Activated T-cell treated with anti-CD3 and anti-CD28 coated beads, Interleukin-2, amount 50 U/mL, for 4 hours (primary cell): ENCODE results near the gene TMEM53. TPM values are rescaled to one million over a fixed set of nuclear protein-coding genes. Genes with fewer than 3 reads are reported as not detected.
"Not testable (repeated sequence)": the region's sequence is repeated elsewhere in the genome, so short reads cannot be mapped to it uniquely, and the experiment has no call there.

ENCODE experiments used
- ATAC-seq, 2 donors: fragments of 200-7000 bp; cut with Tn5 transposase; one replicate each; pipeline ENCODE4 v1.10.0; 2021
- DNase-seq: peaks from one replicate; pipeline ENCODE4 v3.0.0-alpha.2; 2020
- H3K27me3 Mint-ChIP-seq: one replicate; pipeline ENCODE4 v1.8.0; 2021; ENCODE audit warnings: low read depth, mixed read lengths
- H3K36me3 Mint-ChIP-seq: one replicate; pipeline ENCODE4 v1.8.0; 2022; ENCODE audit warnings: mixed read lengths; ENCODE audit not compliant: insufficient read depth
- H3K4me1 Mint-ChIP-seq: one replicate; pipeline ENCODE4 v1.8.0; 2021; ENCODE audit warnings: low read depth, mixed read lengths
- H3K4me3 Mint-ChIP-seq: one replicate; pipeline ENCODE4 v1.8.0; 2021; ENCODE audit warnings: mild to moderate bottlenecking, moderate library complexity, mixed read lengths
- H3K9me3 Mint-ChIP-seq: one replicate; pipeline ENCODE4 v1.8.0; 2021; ENCODE audit warnings: mixed read lengths
- total RNA-seq, 3 donors: library from RNA; stranded (reverse); gene quantifications; one replicate each; pipeline ENCODE4 v1.2.1, GENCODE V29; 2021

The TMEM53 gene
- total RNA-seq, 3 donors from 2014 or later = 1.8 to 3.6 (median 2.2) TPM

GRCh38 chr1:44672961-44673674 is 1.2 kb downstream of the TMEM53 start:
- H3K36me3 Mint-ChIP-seq = no peaks in the 10 kb centered on the region
- no peaks in the 10 kb centered on the region for H3K9me3 Mint-ChIP-seq
- peak overlapping the region; percentile 81 for H3K4me3 Mint-ChIP-seq
- no peaks in the 10 kb centered on the region for H3K27me3 Mint-ChIP-seq
- peaks cover 27% of the 10 kb centered on the region for H3K4me1 Mint-ChIP-seq
- DNase-seq (no peak), ATAC-seq (no peak)

DNA sequence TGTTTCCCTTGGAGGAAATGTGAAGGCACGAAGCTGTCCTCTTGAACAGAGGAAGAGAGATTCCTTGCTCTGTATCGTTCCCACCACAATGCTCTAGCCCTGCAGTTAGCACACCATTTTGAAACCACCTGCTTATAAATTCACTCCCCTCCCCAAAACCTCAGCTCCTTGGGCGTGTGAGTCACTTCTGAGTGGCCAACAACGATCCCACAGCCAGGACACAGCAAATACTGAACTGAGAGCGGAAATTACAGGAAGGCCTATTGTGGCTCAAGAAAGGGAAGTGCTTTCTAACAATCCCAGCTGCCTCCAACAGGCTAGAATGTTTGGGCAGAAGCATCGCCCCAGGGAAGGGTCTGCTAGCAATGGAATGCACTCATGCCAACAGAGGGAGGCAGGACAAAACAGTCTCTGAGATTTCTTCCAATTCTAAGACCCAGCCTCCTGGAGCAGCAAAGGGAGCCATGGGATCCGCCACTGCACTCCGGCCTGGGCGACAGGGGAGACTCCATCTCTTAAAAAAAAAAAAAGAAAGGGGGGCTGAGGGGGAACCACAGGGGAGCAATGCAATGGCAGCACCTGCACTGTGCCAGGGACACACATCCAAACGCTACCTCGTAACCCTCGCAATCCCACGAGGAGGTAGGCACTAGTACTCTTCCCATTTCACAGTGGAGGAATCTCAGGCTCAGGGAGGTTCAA is 1.9 kb downstream of the TMEM53 start:
- Mint-ChIP-seq H3K27me3 (no peaks in the 10 kb centered on the region), H3K4me1 (peaks cover 27% of the 10 kb centered on the region), H3K9me3 (no peaks in the 10 kb centered on the region), H3K4me3 (peak overlapping the region; percentile 81), H3K36me3 (no peaks in the 10 kb centered on the region)
- DNase-seq = no peak
- no peak for ATAC-seq

GRCh38 chr1:44670751-44671640 is 3.3 kb downstream of the TMEM53 start:
- H3K9me3 Mint-ChIP-seq = no peaks in the 10 kb centered on the region
- H3K36me3 Mint-ChIP-seq = no peaks in the 10 kb centered on the region
- no peaks in the 10 kb centered on the region for H3K27me3 Mint-ChIP-seq
- H3K4me1 Mint-ChIP-seq = peaks cover 28% of the 10 kb centered on the region
- ATAC-seq (no peak), DNase-seq (no peak)
- H3K4me3 Mint-ChIP-seq = no peak overlapping the region

GRCh38 chr1:44666719-44667118 is 7.6 kb downstream of the TMEM53 start:
- not testable (repeated sequence) for ATAC-seq, H3K27me3 Mint-ChIP-seq, H3K36me3 Mint-ChIP-seq, H3K4me3 Mint-ChIP-seq, H3K9me3 Mint-ChIP-seq, DNase-seq
- peaks cover 17% of the 10 kb centered on the region for H3K4me1 Mint-ChIP-seq

- peak; percentile 91 to 94 for ATAC-seq
- Mint-ChIP-seq H3K36me3 (no peaks in the 10 kb centered on the region), H3K9me3 (no peaks in the 10 kb centered on the region), H3K27me3 (no peaks in the 10 kb centered on the region), H3K4me3 (peak overlapping the region; percentile 47), H3K4me1 (peaks cover 15% of the 10 kb centered on the region)
- DNase-seq = peak; percentile 21
Observed at GRCh38 chr1:44664730-44665370, 9.4 kb downstream of the TMEM53 start.

DNA sequence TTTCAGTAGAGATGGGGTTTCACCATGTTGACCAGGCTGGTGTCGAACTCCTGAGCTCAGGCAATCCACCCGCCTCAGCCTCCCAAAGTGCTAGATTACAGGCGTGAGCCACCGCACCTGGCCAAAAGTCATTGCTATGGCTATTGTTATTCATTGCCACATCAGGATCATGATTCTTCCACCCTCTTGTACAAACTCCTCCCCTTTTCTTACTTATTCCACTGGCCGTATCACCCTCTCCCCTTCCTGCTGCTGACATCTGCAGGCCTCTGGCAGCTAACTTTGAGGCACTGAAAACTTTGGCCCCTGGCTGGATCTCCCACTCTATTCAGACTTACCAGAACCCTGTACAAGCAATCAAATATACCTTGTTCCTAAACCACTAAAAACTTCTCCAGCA is 10.9 kb downstream of the TMEM53 start:
- H3K27me3 Mint-ChIP-seq = no peaks in the 10 kb centered on the region
- no peak overlapping the region for H3K4me3 Mint-ChIP-seq
- H3K4me1 Mint-ChIP-seq = peaks cover 15% of the 10 kb centered on the region
- DNase-seq (no peak), ATAC-seq (no peak)
- no peaks in the 10 kb centered on the region for H3K36me3 Mint-ChIP-seq
- H3K9me3 Mint-ChIP-seq = no peaks in the 10 kb centered on the region

DNA sequence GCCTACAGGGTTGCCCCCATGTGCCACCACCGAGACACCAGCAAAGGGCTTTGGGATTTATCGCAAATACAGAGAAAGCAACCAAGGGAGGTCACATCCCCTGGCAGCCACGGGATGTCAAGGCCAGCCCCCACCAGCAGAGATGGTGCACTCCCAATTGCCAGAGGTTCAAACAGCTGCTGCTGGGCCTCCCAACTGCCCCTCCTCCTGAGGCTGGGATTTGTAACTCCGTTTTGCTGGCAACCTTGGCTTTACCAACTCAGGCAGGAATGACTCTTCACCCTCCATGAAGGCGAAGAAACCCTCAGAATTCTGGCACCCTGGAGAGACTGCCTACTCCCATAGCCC is 11.6 kb downstream of the TMEM53 start:
- ATAC-seq = no peak
- Mint-ChIP-seq H3K9me3 (no peaks in the 10 kb centered on the region), H3K36me3 (no peaks in the 10 kb centered on the region), H3K4me1 (peaks cover 15% of the 10 kb centered on the region), H3K27me3 (no peaks in the 10 kb centered on the region), H3K4me3 (no peak overlapping the region)
- DNase-seq = no peak

- H3K4me1 Mint-ChIP-seq = peaks cover 15% of the 10 kb centered on the region
Observed at GRCh38 chr1:44661781-44662682, 12.2 kb downstream of the TMEM53 start.

GRCh38 chr1:44660176-44660575 is 14.1 kb downstream of the TMEM53 start:
- no peaks in the 10 kb centered on the region for H3K27me3 Mint-ChIP-seq
- H3K4me1 Mint-ChIP-seq = peaks cover 13% of the 10 kb centered on the region
- H3K4me3 Mint-ChIP-seq = no peak overlapping the region
- H3K9me3 Mint-ChIP-seq = no peaks in the 10 kb centered on the region
- DNase-seq (no peak), ATAC-seq (no peak)
- H3K36me3 Mint-ChIP-seq = no peaks in the 10 kb centered on the region

More at GRCh38 chr1:44661781-44662682, 12.2 kb downstream of the TMEM53 start:
- ATAC-seq (no peak), DNase-seq (no peak)
- Mint-ChIP-seq H3K27me3 (no peaks in the 10 kb centered on the region), H3K9me3 (no peaks in the 10 kb centered on the region), H3K36me3 (no peaks in the 10 kb centered on the region), H3K4me3 (no peak overlapping the region)

DNA sequence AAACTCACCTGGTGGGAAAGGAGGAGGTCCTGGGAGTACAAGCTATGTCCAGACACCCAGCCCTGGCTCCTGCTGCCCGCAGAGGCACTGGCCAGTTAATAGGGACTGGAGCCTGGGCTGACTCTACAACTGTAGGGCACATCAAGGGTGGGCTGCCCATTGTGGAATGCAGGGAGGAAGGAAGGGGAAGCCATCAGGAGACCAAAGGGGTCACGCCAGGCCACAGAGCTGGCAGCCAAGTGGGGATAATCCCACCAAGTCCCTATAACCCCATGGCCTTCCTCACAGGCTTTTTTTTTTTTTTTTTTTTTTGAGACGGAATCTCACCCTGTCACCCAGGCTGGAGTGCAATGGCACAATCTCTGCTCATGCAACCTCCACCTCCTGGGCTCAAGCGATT is 14.7 kb downstream of the TMEM53 start:
- Mint-ChIP-seq H3K9me3 (no peaks in the 10 kb centered on the region), H3K36me3 (no peaks in the 10 kb centered on the region)
- no peak for ATAC-seq

DNA sequence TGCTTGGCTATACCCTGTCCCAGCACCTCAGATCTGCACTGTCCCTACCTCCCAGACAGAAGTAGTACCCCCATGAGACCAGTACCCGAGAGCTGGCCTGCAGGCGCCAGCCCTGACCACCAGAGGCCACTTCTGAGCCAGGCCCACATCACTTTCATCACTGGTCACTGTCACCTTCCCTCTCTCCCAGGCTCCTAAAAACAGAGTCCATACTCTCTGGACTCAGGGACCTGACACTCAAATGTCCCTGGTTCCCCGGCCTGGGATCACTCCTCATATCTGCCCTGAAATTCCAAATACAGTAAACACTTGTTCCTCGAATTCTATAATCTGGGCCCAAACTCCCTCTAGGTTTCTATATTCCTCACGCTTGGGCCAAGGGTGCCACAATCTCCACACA is 18.7 kb downstream of the TMEM53 start:
- Mint-ChIP-seq H3K36me3 (peaks cover 5% of the 10 kb centered on the region), H3K4me1 (no peaks in the 10 kb centered on the region), H3K27me3 (no peaks in the 10 kb centered on the region), H3K9me3 (no peaks in the 10 kb centered on the region), H3K4me3 (no peak overlapping the region)
- DNase-seq (no peak), ATAC-seq (no peak)

More for the DNA sequence above, 14.7 kb downstream of the TMEM53 start:
- H3K4me3 Mint-ChIP-seq = no peak overlapping the region
- DNase-seq = no peak
- H3K4me1 Mint-ChIP-seq = peaks cover 7% of the 10 kb centered on the region
- no peaks in the 10 kb centered on the region for H3K27me3 Mint-ChIP-seq

GRCh38 chr1:44654621-44655187 is 19.6 kb downstream of the TMEM53 start:
- DNase-seq (no peak), ATAC-seq (no peak)
- H3K4me3 Mint-ChIP-seq = no peak overlapping the region
- H3K36me3 Mint-ChIP-seq = peaks cover 7% of the 10 kb centered on the region
- H3K27me3 Mint-ChIP-seq = no peaks in the 10 kb centered on the region
- H3K4me1 Mint-ChIP-seq = no peaks in the 10 kb centered on the region
- no peaks in the 10 kb centered on the region for H3K9me3 Mint-ChIP-seq
